ENCODE results near the gene RIF1.

The RIF1 gene

DNA sequence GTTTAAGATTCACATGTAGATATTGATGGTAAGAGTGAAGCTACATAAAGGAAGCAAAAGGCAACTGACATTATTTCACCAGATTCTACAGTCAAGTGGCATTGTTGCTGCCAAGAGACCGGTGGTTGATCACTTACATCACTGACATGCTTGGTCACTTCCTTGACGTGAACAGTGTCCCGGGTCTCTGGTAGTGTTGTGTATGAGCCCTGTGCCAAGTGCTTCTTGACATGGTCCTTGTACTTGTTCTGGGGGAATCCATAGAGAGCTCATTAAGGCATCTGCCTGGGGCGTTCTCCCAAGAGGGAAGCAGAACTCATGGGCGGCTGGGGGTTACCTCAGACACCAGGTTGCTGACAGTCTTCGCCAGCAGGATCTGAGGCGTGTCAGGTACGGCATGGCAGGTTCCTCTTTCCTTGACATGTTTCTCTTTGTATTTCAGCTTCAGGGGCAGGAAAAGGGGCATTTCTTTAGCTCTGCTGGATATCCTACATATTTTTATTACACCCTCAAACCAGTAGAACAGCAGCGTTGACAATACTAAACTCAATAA lies 116.2 kb downstream of the RIF1 start (continued):
- TF ChIP-seq TSHZ2 (CRISPR knock-in tag; IDR thresholded peaks at IDR 0.05), result no peak
- TF ChIP-seq PPARA (CRISPR knock-in tag; IDR thresholded peaks at IDR 0.05; ENCODE audit: borderline replicate concordance), result no peak
- no peak for TF ChIP-seq ESRRG (CRISPR knock-in tag; IDR thresholded peaks at IDR 0.05)
- TF ChIP-seq ZNF70 (CRISPR knock-in tag; IDR thresholded peaks at IDR 0.05), result no peak

GRCh38 chr2:151526572-151527090 lies 116.9 kb downstream of the RIF1 start:
- ATAC-seq, result no peak
- TF ChIP-seq ZFP3 (CRISPR knock-in tag; IDR thresholded peaks at IDR 0.05) (no peak), RARB (CRISPR knock-in tag; IDR thresholded peaks at IDR 0.05) (no peak), ISL1 (CRISPR knock-in tag; IDR thresholded peaks at IDR 0.05) (no peak), ZFP30 (CRISPR knock-in tag; IDR thresholded peaks at IDR 0.05) (no peak), GLIS3 (CRISPR knock-in tag; IDR thresholded peaks at IDR 0.05) (no peak), ESRRG (CRISPR knock-in tag; IDR thresholded peaks at IDR 0.05) (no peak), ZC3H10 (CRISPR knock-in tag; IDR thresholded peaks at IDR 0.05) (no peak), TCF4 (CRISPR knock-in tag; IDR thresholded peaks at IDR 0.05; ENCODE audit: borderline replicate concordance) (no peak), ZNF70 (CRISPR knock-in tag; IDR thresholded peaks at IDR 0.05) (no peak), OSR1 (CRISPR knock-in tag; IDR thresholded peaks at IDR 0.05) (no peak), TSHZ2 (CRISPR knock-in tag; IDR thresholded peaks at IDR 0.05) (no peak), BACH2 (CRISPR knock-in tag; IDR thresholded peaks at IDR 0.05; ENCODE audit: borderline replicate concordance) (no peak), TOX (CRISPR knock-in tag; IDR thresholded peaks at IDR 0.05; ENCODE audit: borderline replicate concordance) (no peak), CSRNP3 (CRISPR knock-in tag; IDR thresholded peaks at IDR 0.05) (no peak)
- TF ChIP-seq, protein P1, sequence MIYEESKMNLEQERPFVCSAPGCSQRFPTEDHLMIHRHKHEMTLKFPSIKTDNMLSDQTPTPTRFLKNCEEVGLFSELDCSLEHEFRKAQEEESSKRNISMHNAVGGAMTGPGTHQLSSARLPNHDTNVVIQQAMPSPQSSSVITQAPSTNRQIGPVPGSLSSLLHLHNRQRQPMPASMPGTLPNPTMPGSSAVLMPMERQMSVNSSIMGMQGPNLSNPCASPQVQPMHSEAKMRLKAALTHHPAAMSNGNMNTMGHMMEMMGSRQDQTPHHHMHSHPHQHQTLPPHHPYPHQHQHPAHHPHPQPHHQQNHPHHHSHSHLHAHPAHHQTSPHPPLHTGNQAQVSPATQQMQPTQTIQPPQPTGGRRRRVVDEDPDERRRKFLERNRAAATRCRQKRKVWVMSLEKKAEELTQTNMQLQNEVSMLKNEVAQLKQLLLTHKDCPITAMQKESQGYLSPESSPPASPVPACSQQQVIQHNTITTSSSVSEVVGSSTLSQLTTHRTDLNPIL (CRISPR knock-in tag; IDR thresholded peaks at IDR 0.05; ENCODE audit: low read depth), result no peak
